Fibroblast of lung (primary cell): Measurements from ENCODE around the gene OCA2. TPM values are rescaled to one million over a fixed set of nuclear protein-coding genes. Genes with fewer than 3 reads are reported as not detected.
A peak's percentile ranks its signal among the peaks of the same experiment; 100 is the strongest.

Experiments
- DNase-seq, 2 donors: peaks; one replicate each; pipeline versions ENCODE4 v3.0.0 to v3.0.0-alpha.2; 2010; ENCODE audit warnings: low read depth in 2 of 2
- H2AFZ ChIP-seq: 2 replicates; pipeline ENCODE4 v1.5.1; 2012; ENCODE audit warnings: low read length, control low read depth, inconsistent platforms
- H3K27ac ChIP-seq: 2 replicates; pipeline ENCODE4 v1.5.1; 2011; ENCODE audit warnings: low read length, control low read depth; ENCODE audit not compliant: insufficient read depth
- H3K27me3 ChIP-seq: 2 replicates; pipeline ENCODE4 v1.5.1; 2011; ENCODE audit warnings: mild to moderate bottlenecking, low read length; ENCODE audit not compliant: control insufficient read depth, insufficient read depth
- H3K36me3 ChIP-seq: 2 replicates; pipeline ENCODE4 v1.5.1; 2011; ENCODE audit warnings: low read length; ENCODE audit not compliant: control insufficient read depth, insufficient read depth
- H3K4me1 ChIP-seq: 2 replicates; pipeline ENCODE4 v1.5.1; 2011; ENCODE audit warnings: low read length; ENCODE audit not compliant: control insufficient read depth, insufficient read depth; ENCODE audit errors: extremely low read depth
- H3K4me2 ChIP-seq: 2 replicates; pipeline ENCODE4 v1.5.1; 2011; ENCODE audit warnings: low read length, control low read depth; ENCODE audit not compliant: insufficient read depth; ENCODE audit errors: extremely low read depth
- H3K4me3 ChIP-seq, 4 experiments: fragments of 200-600 bp in 1 of 4; sonication (generic) in 1 of 4; replicated peaks in 1 of 4; 2 replicates each; pipeline ENCODE4 v1.5.1; 2011 to 2016; ENCODE audit warnings: low read length in 4 of 4, low read depth in 3 of 4, mild to moderate bottlenecking in 3 of 4, control low read depth in 2 of 4, inconsistent platforms in 1 of 4, mixed read lengths in 1 of 4; ENCODE audit not compliant: insufficient read depth in 1 of 4; ENCODE audit errors: control extremely low read depth in 1 of 4
- H3K79me2 ChIP-seq: 2 replicates; pipeline ENCODE4 v1.5.1; 2012; ENCODE audit warnings: mild to moderate bottlenecking, low read length, inconsistent platforms; ENCODE audit not compliant: control insufficient read depth, insufficient read depth
- H3K9ac ChIP-seq: 2 replicates; pipeline ENCODE4 v1.5.1; 2011; ENCODE audit warnings: mild to moderate bottlenecking, low read length, control low read depth; ENCODE audit not compliant: insufficient read depth
- H3K9me3 ChIP-seq: 2 replicates; pipeline ENCODE4 v1.5.1; 2012; ENCODE audit warnings: low read depth, low read length; ENCODE audit not compliant: control insufficient read depth, insufficient read depth
- H4K20me1 ChIP-seq: 2 replicates; pipeline ENCODE4 v1.5.1; 2011; ENCODE audit warnings: low read length; ENCODE audit not compliant: control insufficient read depth, insufficient read depth; ENCODE audit errors: extremely low read depth
- CTCF ChIP-seq, 2 donors: IDR thresholded peaks in 1 of 2; conservative IDR thresholded peaks in 1 of 2; 1 replicate in 1 of 2; 2 replicates in 1 of 2; pipeline ENCODE4 v1.5.1; 2011 to 2012; ENCODE audit warnings: low read length in 2 of 2, control low read depth in 1 of 2, inconsistent platforms in 1 of 2, low read depth in 1 of 2, mild to moderate bottlenecking in 1 of 2
- EZH2 ChIP-seq: IDR thresholded peaks from 2 replicates; pipeline ENCODE4 v1.5.1; 2012; ENCODE audit warnings: low read length, control low read depth, mild to moderate bottlenecking; ENCODE audit errors: missing control alignments
- polyA plus RNA-seq, 2 donors: library from polyadenylated mRNA; depleted of rRNA in 1 of 2; stranded (reverse) in 1 of 2; unstranded in 1 of 2; fragments of >200 nt; gene quantifications; 2 replicates each; pipeline ENCODE4 v1.2.1, GENCODE V29; 2011 to 2012; ENCODE audit warnings: missing spikeins in 1 of 2
- total RNA-seq: library from RNA; depleted of rRNA; stranded (reverse); fragments of >200 nt; gene quantifications from 2 replicates; pipeline ENCODE4 v1.2.1, GENCODE V29; 2014

Gene OCA2
- total and polyA plus RNA-seq, 2 donors (not counting 1 experiment from before 2014, with no cell fraction given) = not detected

- no peaks in the 10 kb centered on the region for H3K9me3 ChIP-seq
- H3K4me2 ChIP-seq = no peak overlapping the region
- no peaks in the 10 kb centered on the region for H3K79me2 ChIP-seq
- no peak overlapping the region for H3K27ac ChIP-seq
- peak in 1 of 2 donors; percentile 51 for DNase-seq
- no peak overlapping the region for H3K9ac ChIP-seq
- no peak overlapping the region for H3K4me3 ChIP-seq
- H4K20me1 ChIP-seq = no peaks in the 10 kb centered on the region
- H3K27me3 ChIP-seq = no peaks in the 10 kb centered on the region
- no peak overlapping the region for H2AFZ ChIP-seq
- no peaks in the 10 kb centered on the region for H3K36me3 ChIP-seq
- H3K4me1 ChIP-seq = no peaks in the 10 kb centered on the region
- TF ChIP-seq CTCF (conservative IDR thresholded peaks at IDR 0.05 in 1 of 2, IDR thresholded peaks at IDR 0.05 in 1 of 2; ENCODE audit: low read depth in 1 of 2, low read length in 2 of 2) = no peak
- no peak for TF ChIP-seq EZH2
Measured at GRCh38 chr15:27746401-27746955, 352.6 kb downstream of the OCA2 start.

GRCh38 chr15:27744641-27745040 lies 354.5 kb downstream of the OCA2 start:
- Histone ChIP-seq H3K79me2 (no peaks in the 10 kb centered on the region), H3K27ac (no peak overlapping the region), H3K4me3 (no peak overlapping the region), H2AFZ (no peak overlapping the region), H3K9me3 (no peaks in the 10 kb centered on the region), H3K36me3 (no peaks in the 10 kb centered on the region), H3K4me1 (no peaks in the 10 kb centered on the region), H3K9ac (no peak overlapping the region), H4K20me1 (no peaks in the 10 kb centered on the region), H3K4me2 (no peak overlapping the region), H3K27me3 (no peaks in the 10 kb centered on the region)
- DNase-seq = peak in 1 of 2 donors; percentile 77
- TF ChIP-seq EZH2 (no peak), CTCF (conservative IDR thresholded peaks at IDR 0.05 in 1 of 2, IDR thresholded peaks at IDR 0.05 in 1 of 2; ENCODE audit: low read depth in 1 of 2, low read length in 2 of 2) (no peak)

- no peak for DNase-seq
- no peak overlapping the region for H3K9ac ChIP-seq
- H3K4me2 ChIP-seq = no peak overlapping the region
- no peaks in the 10 kb centered on the region for H3K4me1 ChIP-seq
- no peaks in the 10 kb centered on the region for H4K20me1 ChIP-seq
- no peaks in the 10 kb centered on the region for H3K27me3 ChIP-seq
- H3K9me3 ChIP-seq = no peaks in the 10 kb centered on the region
- no peak overlapping the region for H3K27ac ChIP-seq
- H3K36me3 ChIP-seq = no peaks in the 10 kb centered on the region
- no peak overlapping the region for H3K4me3 ChIP-seq
- TF ChIP-seq EZH2 (no peak), CTCF (conservative IDR thresholded peaks at IDR 0.05 in 1 of 2, IDR thresholded peaks at IDR 0.05 in 1 of 2; ENCODE audit: low read depth in 1 of 2, low read length in 2 of 2) (no peak)
- no peaks in the 10 kb centered on the region for H3K79me2 ChIP-seq
- H2AFZ ChIP-seq = no peak overlapping the region
Measured at GRCh38 chr15:27743638-27744037, 355.5 kb downstream of the OCA2 start.
